Skeletal muscle satellite cell (primary cell): Measurements from ENCODE around the gene RNF40.

Source experiments
- H3K27me3 ChIP-seq: 2 replicates; pipeline ENCODE4 v1.7.0; 2013; ENCODE audit warnings: low read length; ENCODE audit not compliant: control insufficient read depth, insufficient read depth
- H3K36me3 ChIP-seq: 2 replicates; pipeline ENCODE4 v1.7.0; 2013; ENCODE audit warnings: mild to moderate bottlenecking, control low read depth, low read length; ENCODE audit not compliant: insufficient read depth
- H3K4me1 ChIP-seq: 2 replicates; pipeline ENCODE4 v1.7.0; 2013; ENCODE audit warnings: low read length; ENCODE audit not compliant: control insufficient read depth, insufficient read depth
- H3K4me2 ChIP-seq: 2 replicates; pipeline ENCODE4 v1.7.0; 2013; ENCODE audit warnings: mild to moderate bottlenecking, low read length
- H3K4me3 ChIP-seq: 2 replicates; pipeline ENCODE4 v1.7.0; 2013; ENCODE audit warnings: low read length
- H3K9ac ChIP-seq: 2 replicates; pipeline ENCODE4 v1.7.0; 2013; ENCODE audit warnings: mild to moderate bottlenecking, low read depth, low read length, moderate library complexity
- H3K9me3 ChIP-seq: replicated peaks from 2 replicates; pipeline ENCODE4 v1.7.0; 2013; ENCODE audit warnings: mild to moderate bottlenecking, control low read depth, low read length

RNF40 gene

DNA sequence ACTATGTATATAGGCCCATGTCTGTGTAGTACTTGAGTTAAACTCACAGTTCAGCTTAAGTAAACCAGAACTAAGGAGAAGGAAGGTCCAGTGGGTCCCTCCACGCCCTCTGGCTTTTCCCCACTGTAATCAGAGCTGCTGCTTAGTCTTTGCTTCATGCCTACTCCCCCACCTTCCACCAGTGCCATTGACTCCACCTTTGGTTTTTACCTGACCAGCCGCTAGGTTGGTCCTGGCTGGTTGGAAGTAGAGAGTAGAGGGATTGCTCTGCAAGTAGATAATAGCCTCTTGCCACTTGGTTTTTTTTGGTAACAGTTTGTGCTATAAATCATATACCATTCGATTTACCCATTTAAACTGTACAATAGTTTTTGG lies 36.7 kb upstream of the RNF40 start:
- no peaks in the 10 kb centered on the region for H3K9me3 ChIP-seq
- no peaks in the 10 kb centered on the region for H3K27me3 ChIP-seq
- H3K4me2 ChIP-seq: no peak overlapping the region
- H3K9ac ChIP-seq: no peak overlapping the region
- H3K4me1 ChIP-seq: peaks cover 3% of the 10 kb centered on the region
- H3K36me3 ChIP-seq: peaks cover 84% of the 10 kb centered on the region
- no peak overlapping the region for H3K4me3 ChIP-seq

DNA sequence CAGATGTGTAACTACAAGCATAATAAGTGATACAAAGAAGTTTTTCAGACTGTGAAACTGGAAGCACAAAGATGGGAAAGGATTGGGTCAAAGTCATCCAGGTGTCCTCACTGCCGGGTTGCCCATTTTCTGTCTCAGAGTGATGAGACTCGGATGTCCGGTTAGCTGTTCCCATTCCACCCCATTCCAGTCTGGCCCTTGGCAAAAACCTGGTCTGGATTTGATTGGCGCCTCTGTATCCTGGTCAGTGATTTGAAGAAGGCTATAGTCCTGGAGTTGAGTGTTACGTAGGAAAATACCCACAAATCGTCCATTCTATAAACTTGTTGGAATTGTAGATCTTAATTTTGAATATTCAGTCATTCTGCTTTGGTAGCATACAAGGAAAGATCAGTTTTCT lies 33.8 kb upstream of the RNF40 start:
- H3K4me2 ChIP-seq: no peak overlapping the region
- H3K27me3 ChIP-seq: no peaks in the 10 kb centered on the region
- H3K4me3 ChIP-seq: no peak overlapping the region
- peaks cover 76% of the 10 kb centered on the region for H3K36me3 ChIP-seq
- H3K4me1 ChIP-seq: no peaks in the 10 kb centered on the region
- no peak overlapping the region for H3K9ac ChIP-seq
- no peaks in the 10 kb centered on the region for H3K9me3 ChIP-seq

DNA sequence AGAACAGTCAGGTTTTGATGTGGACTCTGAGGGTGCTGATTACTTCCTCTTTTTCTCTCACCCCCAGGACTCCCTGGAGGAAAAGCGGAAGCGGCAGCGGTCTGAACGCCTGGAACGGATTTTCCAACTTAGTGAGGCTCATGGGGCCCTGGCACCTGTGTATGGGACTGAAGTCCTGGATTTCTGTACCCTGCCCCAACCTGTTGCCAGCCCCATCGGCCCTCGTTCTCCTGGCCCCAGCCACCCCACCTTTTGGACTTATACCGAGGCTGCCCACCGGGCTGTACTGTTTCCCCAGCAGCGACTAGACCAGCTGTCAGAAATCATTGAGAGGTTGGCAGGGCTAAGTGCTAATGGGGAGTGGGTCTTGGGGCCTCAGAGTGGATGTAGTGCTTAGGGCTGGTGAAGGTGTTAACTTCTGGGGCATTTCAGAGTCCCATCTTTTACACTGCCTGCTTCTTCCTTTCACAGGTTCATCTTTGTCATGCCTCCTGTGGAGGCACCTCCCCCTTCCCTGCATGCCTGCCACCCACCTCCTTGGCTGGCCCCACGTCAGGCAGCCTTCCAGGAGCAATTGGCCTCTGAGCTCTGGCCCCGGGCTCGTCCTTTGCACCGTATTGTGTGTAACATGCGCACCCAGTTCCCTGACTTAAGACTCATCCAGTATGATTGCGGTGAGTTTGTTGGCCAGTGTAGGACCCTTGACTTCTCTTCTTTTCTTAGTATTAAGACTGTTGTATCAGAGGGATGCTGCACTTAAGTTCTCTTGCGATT lies 33.0 kb upstream of the RNF40 start:
- Histone ChIP-seq H3K9ac (no peak overlapping the region), H3K4me2 (no peak overlapping the region), H3K36me3 (peaks cover 75% of the 10 kb centered on the region), H3K4me3 (no peak overlapping the region), H3K4me1 (no peaks in the 10 kb centered on the region), H3K27me3 (no peaks in the 10 kb centered on the region), H3K9me3 (no peaks in the 10 kb centered on the region)

DNA sequence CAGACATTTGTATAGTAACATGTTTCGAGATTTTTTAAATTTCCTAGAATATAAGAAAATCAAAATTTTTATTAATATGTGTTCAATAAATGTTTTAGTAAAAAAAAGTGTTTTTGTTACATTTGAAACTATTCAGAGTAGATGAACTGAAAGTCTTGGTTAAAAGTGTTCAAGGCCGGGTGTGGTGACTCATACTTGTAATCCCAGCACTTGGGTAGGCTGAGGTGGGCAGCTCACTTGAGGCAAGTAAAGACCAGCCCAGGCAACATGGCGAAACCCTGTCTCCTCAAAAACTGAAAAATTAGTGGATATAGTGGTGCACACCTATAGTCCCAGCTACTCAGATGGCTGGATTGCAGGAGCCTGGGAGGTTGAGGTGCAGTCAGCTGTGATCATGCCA lies 30.7 kb upstream of the RNF40 start:
- Histone ChIP-seq H3K9ac (no peak overlapping the region), H3K27me3 (no peaks in the 10 kb centered on the region), H3K4me2 (no peak overlapping the region), H3K4me3 (no peak overlapping the region), H3K4me1 (no peaks in the 10 kb centered on the region), H3K9me3 (no peaks in the 10 kb centered on the region), H3K36me3 (peaks cover 70% of the 10 kb centered on the region)

DNA sequence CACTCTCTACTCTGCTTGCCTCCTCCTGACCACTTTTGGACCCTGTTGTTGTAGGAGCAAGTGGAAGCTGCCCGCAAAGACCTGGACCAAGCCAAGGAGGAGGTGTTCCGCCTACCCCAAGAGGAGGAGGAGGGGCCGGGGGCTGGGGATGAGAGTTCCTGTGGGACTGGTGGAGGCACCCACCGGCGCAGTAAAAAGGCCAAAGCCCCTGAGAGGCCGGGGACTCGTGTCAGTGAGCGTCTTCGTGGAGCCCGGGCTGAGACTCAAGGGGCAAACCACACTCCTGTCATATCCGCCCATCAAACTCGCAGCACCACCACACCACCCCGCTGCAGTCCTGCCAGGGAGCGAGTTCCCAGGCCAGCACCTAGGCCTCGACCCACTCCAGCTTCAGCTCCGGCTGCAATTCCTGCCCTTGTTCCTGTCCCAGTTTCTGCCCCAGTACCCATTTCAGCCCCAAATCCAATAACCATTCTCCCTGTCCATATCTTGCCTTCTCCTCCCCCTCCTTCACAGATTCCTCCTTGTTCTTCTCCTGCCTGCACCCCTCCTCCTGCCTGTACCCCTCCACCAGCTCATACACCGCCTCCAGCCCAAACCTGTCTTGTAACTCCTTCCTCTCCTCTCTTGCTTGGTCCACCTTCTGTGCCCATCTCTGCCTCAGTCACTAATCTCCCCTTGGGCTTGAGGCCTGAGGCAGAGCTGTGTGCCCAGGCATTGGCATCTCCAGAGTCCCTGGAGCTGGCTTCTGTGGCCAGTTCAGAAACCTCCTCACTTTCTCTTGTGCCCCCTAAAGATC lies 24.9 kb upstream of the RNF40 start:
- Histone ChIP-seq H3K4me1 (peaks cover 24% of the 10 kb centered on the region), H3K4me3 (no peak overlapping the region), H3K27me3 (no peaks in the 10 kb centered on the region), H3K9me3 (no peaks in the 10 kb centered on the region), H3K9ac (no peak overlapping the region), H3K36me3 (peaks cover 69% of the 10 kb centered on the region), H3K4me2 (no peak overlapping the region)

- Histone ChIP-seq H3K4me1 (peaks cover 24% of the 10 kb centered on the region), H3K27me3 (no peaks in the 10 kb centered on the region), H3K36me3 (peaks cover 65% of the 10 kb centered on the region), H3K4me2 (no peak overlapping the region), H3K9me3 (no peaks in the 10 kb centered on the region), H3K4me3 (no peak overlapping the region), H3K9ac (no peak overlapping the region)
These were observed 24.1 kb upstream of the RNF40 start for GRCh38 chr16:30737794-30738648.

DNA sequence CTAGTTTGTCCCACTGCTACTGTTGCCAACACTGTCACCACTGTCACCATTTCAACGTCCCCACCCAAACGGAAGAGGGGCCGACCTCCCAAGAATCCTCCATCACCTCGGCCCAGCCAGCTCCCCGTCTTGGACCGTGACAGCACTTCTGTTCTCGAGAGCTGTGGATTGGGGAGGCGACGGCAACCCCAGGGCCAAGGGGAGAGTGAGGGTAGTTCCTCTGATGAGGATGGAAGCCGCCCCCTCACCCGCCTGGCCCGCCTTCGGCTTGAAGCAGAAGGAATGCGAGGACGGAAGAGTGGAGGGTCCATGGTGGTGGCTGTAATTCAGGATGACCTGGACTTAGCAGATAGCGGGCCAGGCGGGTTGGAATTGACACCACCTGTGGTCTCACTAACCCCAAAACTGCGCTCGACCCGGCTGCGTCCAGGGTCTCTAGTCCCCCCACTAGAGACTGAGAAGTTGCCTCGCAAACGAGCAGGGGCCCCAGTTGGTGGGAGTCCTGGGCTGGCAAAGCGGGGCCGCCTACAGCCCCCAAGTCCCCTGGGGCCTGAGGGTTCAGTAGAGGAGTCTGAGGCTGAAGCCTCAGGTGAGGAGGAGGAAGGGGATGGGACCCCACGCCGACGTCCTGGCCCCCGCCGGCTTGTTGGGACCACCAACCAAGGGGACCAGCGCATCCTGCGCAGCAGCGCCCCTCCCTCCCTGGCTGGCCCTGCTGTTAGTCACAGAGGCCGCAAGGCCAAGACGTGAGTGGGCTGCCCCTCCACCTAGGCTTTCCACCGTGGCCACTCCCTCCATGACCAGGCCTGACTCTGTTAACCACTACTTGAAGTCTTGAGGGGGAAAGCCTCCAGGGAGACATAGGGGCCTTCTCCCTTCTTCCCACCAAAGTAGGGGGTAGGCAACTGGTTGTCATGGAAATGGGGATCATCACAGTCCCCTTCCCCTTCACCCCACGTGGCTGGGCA lies 22.9 kb upstream of the RNF40 start:
- H3K4me2 ChIP-seq: no peak overlapping the region
- H3K4me3 ChIP-seq: no peak overlapping the region
- H3K4me1 ChIP-seq: peaks cover 24% of the 10 kb centered on the region
- H3K9ac ChIP-seq: no peak overlapping the region
- no peaks in the 10 kb centered on the region for H3K9me3 ChIP-seq
- H3K36me3 ChIP-seq: peaks cover 56% of the 10 kb centered on the region
- H3K27me3 ChIP-seq: no peaks in the 10 kb centered on the region

GRCh38 chr16:30740364-30741251 lies 21.5 kb upstream of the RNF40 start:
- Histone ChIP-seq H3K9me3 (no peaks in the 10 kb centered on the region), H3K36me3 (peaks cover 58% of the 10 kb centered on the region), H3K27me3 (no peaks in the 10 kb centered on the region), H3K4me2 (peak overlapping the region; percentile 49), H3K4me3 (peak overlapping the region; percentile 11), H3K4me1 (peaks cover 24% of the 10 kb centered on the region), H3K9ac (peak overlapping the region; percentile 33)

- no peaks in the 10 kb centered on the region for H3K9me3 ChIP-seq
- H3K4me3 ChIP-seq: no peak overlapping the region
- H3K27me3 ChIP-seq: no peaks in the 10 kb centered on the region
- peak overlapping the region; percentile 33 for H3K9ac ChIP-seq
- H3K4me2 ChIP-seq: peak overlapping the region; percentile 49
- H3K4me1 ChIP-seq: peaks cover 25% of the 10 kb centered on the region
- H3K36me3 ChIP-seq: peaks cover 50% of the 10 kb centered on the region
These were observed 20.6 kb upstream of the RNF40 start for GRCh38 chr16:30741461-30741914.

- H3K9me3 ChIP-seq: no peaks in the 10 kb centered on the region
- H3K4me1 ChIP-seq: peaks cover 39% of the 10 kb centered on the region
- no peak overlapping the region for H3K4me3 ChIP-seq
- no peak overlapping the region for H3K9ac ChIP-seq
- peaks cover 27% of the 10 kb centered on the region for H3K36me3 ChIP-seq
- no peak overlapping the region for H3K4me2 ChIP-seq
- no peaks in the 10 kb centered on the region for H3K27me3 ChIP-seq
These were observed 18.4 kb upstream of the RNF40 start for GRCh38 chr16:30743716-30744115.
